ENCODE data around the gene ZNF888. TPM values are rescaled to one million over a fixed set of nuclear protein-coding genes. Genes with fewer than 3 reads are reported as not detected.
"Not testable (repeated sequence)": the region's sequence is repeated elsewhere in the genome, so short reads cannot be mapped to it uniquely, and the experiment has no call there.

Gene ZNF888
- total and polyA plus RNA-seq, 2 experiments from 2014 or later: 0.76 to 1.6 TPM

DNA sequence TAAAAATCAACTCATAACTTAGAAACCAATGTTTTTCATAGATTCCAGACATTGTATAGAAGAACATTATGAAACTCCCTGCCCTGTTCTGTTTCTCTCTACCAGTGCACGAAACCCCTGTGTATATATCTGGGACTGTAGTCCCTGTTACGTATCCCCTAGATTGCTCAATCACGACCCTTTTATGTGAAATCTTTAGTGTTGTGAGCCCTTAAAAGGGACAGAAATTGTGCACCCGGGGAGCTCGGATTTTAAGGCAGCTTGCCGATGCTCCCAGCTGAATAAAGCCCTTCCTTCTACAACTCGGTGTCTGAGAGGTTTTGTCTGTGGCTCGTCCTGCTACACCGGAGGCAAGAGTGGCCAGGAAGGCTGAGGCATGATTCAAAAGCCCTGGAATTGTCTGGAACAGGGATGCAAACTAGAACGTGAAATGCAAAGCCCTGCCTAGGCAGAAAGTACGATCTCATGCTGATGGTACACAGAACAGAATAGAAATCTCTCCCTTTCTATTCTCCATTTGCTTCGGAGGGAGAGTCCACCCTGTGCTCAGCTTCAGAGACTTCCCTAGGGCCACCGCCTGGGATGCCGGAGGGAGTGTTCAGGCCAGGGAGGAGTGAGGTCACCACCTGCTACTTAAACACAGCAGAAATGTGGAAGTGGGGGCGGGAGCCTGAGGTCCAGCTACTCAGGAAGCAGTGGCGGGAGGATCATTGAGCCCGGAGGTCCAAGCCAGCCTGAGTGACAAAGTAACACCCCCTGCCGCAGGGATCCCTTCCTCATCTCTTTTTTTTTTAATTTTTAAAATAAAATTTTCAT is 758 bp upstream of the ZNF888 start:
- Histone ChIP-seq H3F3A (ENCODE audit: insufficient read depth) (peaks cover 15% of the 10 kb centered on the region), H3K4me2 (ENCODE audit: unreplicated experiment) (peak overlapping the region; percentile 90), H2AFZ (peak overlapping the region; percentile 100), H3K27me3 (replicated peaks; ENCODE audit: insufficient read depth) (no peaks in the 10 kb centered on the region), H3K9me3 (ENCODE audit: low read depth) (no peaks in the 10 kb centered on the region), H3K4me3 (peak overlapping the region; percentile 87), H3K79me2 (ENCODE audit: insufficient read depth) (0 out of 2 replicates have a peak, but pooled peaks cover 5% of the 10 kb centered on the region), H3K9ac (peak overlapping the region; percentile 91), H3K27ac (peak overlapping the region; percentile 86), H3K36me3 (ENCODE audit: low read depth) (peaks cover 6% of the 10 kb centered on the region; the same call in 1 of the 2 replicates), H3K4me1 (ENCODE audit: insufficient read depth) (peaks cover 15% of the 10 kb centered on the region; the same call in 1 of the 2 replicates), H3K9me2 (ENCODE audit: insufficient read depth) (no peaks in the 10 kb centered on the region), H4K20me1 (ENCODE audit: insufficient read depth) (no peaks in the 10 kb centered on the region)
- TF ChIP-seq EZH2 (IDR thresholded peaks at IDR 0.05; ENCODE audit: insufficient read depth, poor library complexity, severe bottlenecking): no peak
- TF ChIP-seq EZH2phosphoT487 (IDR thresholded peaks at IDR 0.05; ENCODE audit: insufficient read depth, low read depth): no peak
- 12 to 13% methylated on average over 18 of the region's 18 CpGs for WGBS, 2 experiments (ENCODE audit: low coverage in 1 of 2, low lambda C conversion rate in 2 of 2, missing lambda C conversion rate in 2 of 2)
- in situ Hi-C loops (cut with MboI): no loop called here
- DNase-seq: peak; percentile 76

- H3K9ac ChIP-seq: no peak overlapping the region
- TF ChIP-seq EZH2phosphoT487 (IDR thresholded peaks at IDR 0.05; ENCODE audit: insufficient read depth, low read depth): no peak
- TF ChIP-seq EZH2 (IDR thresholded peaks at IDR 0.05; ENCODE audit: insufficient read depth, poor library complexity, severe bottlenecking): no peak
- H3K9me2 ChIP-seq (ENCODE audit: insufficient read depth): no peaks in the 10 kb centered on the region
- no peak overlapping the region for H3K4me2 ChIP-seq (ENCODE audit: unreplicated experiment)
- no peaks in the 10 kb centered on the region for H4K20me1 ChIP-seq (ENCODE audit: insufficient read depth)
- no peaks in the 10 kb centered on the region for H3F3A ChIP-seq (ENCODE audit: insufficient read depth)
- DNase-seq: no peak
- H3K4me3 ChIP-seq: no peak overlapping the region
- no peak overlapping the region for H3K27ac ChIP-seq
- no peaks in the 10 kb centered on the region for H3K4me1 ChIP-seq (ENCODE audit: insufficient read depth)
- no peak overlapping the region for H2AFZ ChIP-seq
- no peaks in the 10 kb centered on the region for H3K27me3 ChIP-seq (replicated peaks; ENCODE audit: insufficient read depth)
- H3K79me2 ChIP-seq (ENCODE audit: insufficient read depth): 0 out of 2 replicates have a peak, but pooled peaks cover 5% of the 10 kb centered on the region
- H3K9me3 ChIP-seq (ENCODE audit: low read depth): no peaks in the 10 kb centered on the region
- no peaks in the 10 kb centered on the region for H3K36me3 ChIP-seq (ENCODE audit: low read depth)
- in situ Hi-C loops (cut with MboI): no loop called here
- WGBS, 2 experiments (ENCODE audit: low coverage in 1 of 2, low lambda C conversion rate in 2 of 2, missing lambda C conversion rate in 2 of 2): 94 to 97% methylated on average over 5 of the region's 5 CpGs
These were observed 5.7 kb downstream of the ZNF888 start for GRCh38 chr19:52917531-52917930.

- Histone ChIP-seq H3K9me2 (ENCODE audit: insufficient read depth) (no peaks in the 10 kb centered on the region), H4K20me1 (ENCODE audit: insufficient read depth) (no peaks in the 10 kb centered on the region), H3K4me1 (ENCODE audit: insufficient read depth) (no peaks in the 10 kb centered on the region), H2AFZ (no peak overlapping the region), H3K4me3 (no peak overlapping the region), H3K27me3 (replicated peaks; ENCODE audit: insufficient read depth) (no peaks in the 10 kb centered on the region), H3K9me3 (ENCODE audit: low read depth) (no peaks in the 10 kb centered on the region), H3K27ac (no peak overlapping the region), H3K4me2 (ENCODE audit: unreplicated experiment) (no peak overlapping the region), H3K36me3 (ENCODE audit: low read depth) (peaks cover 20% of the 10 kb centered on the region; the same call in 1 of the 2 replicates), H3F3A (ENCODE audit: insufficient read depth) (no peaks in the 10 kb centered on the region), H3K9ac (no peak overlapping the region), H3K79me2 (ENCODE audit: insufficient read depth) (no peaks in the 10 kb centered on the region)
- TF ChIP-seq EZH2 (IDR thresholded peaks at IDR 0.05; ENCODE audit: insufficient read depth, poor library complexity, severe bottlenecking): no peak
- TF ChIP-seq EZH2phosphoT487 (IDR thresholded peaks at IDR 0.05; ENCODE audit: insufficient read depth, low read depth): no peak
- in situ Hi-C loops (cut with MboI): no loop called here
- DNase-seq: no peak
- 100% methylated on average over 1 of the region's 1 CpG for WGBS, 2 experiments (ENCODE audit: low coverage in 1 of 2, low lambda C conversion rate in 2 of 2, missing lambda C conversion rate in 2 of 2)
These were observed 12.6 kb downstream of the ZNF888 start for GRCh38 chr19:52910648-52911047.

DNA sequence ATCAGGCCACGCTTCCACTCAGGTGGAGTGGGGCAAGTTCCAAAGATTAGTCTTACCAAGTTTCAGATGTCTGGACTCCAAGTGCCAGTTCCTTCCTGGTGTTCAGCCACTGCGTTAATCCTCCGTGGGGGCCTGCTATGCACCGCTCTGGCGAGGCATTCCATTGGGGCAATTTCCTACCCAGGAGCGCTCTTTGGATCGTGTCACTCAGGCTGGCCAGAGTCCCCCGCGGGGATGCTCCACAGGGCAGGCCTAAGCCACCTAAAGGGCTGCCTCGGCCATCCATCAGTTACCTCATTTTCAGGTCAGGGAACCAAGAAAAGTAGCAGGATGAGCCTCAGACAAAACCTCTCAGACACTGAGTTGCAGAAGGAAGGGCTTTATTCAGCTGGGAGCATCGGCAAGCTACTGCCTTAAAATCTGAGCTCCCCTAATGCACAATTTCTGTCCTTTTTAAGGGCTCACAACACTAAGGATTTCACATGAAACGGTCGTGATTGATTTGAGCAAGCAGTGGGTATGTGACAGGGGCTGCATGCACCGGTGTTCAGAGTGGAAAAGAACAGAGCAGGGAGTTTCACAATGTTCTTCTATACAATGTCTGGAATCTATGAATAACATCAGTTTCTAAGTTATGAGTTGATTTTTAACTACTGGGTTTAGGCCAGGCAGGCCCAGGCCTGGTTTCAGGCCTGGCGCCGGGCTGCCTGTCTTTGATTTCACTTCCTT is 19.0 kb downstream of the ZNF888 start:
- in situ Hi-C loops (cut with MboI); H3K79me2 ChIP-seq (ENCODE audit: insufficient read depth); H3K4me2 ChIP-seq (ENCODE audit: unreplicated experiment); H3K27ac ChIP-seq; DNase-seq; H2AFZ ChIP-seq; H3F3A ChIP-seq (ENCODE audit: insufficient read depth); H3K4me3 ChIP-seq; H4K20me1 ChIP-seq (ENCODE audit: insufficient read depth); H3K9me2 ChIP-seq (ENCODE audit: insufficient read depth); H3K4me1 ChIP-seq (ENCODE audit: insufficient read depth); H3K27me3 ChIP-seq (replicated peaks; ENCODE audit: insufficient read depth); H3K9me3 ChIP-seq (ENCODE audit: low read depth); H3K9ac ChIP-seq: not testable (repeated sequence)
- WGBS, 2 experiments (ENCODE audit: low coverage in 1 of 2, low lambda C conversion rate in 2 of 2, missing lambda C conversion rate in 2 of 2): 93 to 94% methylated on average over 15 to 16 of the region's 16 CpGs
- H3K36me3 ChIP-seq (ENCODE audit: low read depth): peaks cover 20% of the 10 kb centered on the region; the same call in 1 of the 2 replicates

All from GM23248 (cell line).